Heart left ventricle (tissue), 13 donors: ENCODE data around the gene TMEM168.

Source experiments
- CTCF ChIP-seq, 12 donors: fragments of 200-600 bp; sonication (generic) in 4 of 12; IDR thresholded peaks; one replicate each; pipeline versions ENCODE4 v1.5.0 to v1.8.0; 2018 to 2022; ENCODE audit warnings: antibody characterized with exemption in 12 of 12, mild to moderate bottlenecking in 5 of 12
- POLR2A ChIP-seq, 2 donors: fragments of 450-650 bp; IDR thresholded peaks; one replicate each; pipeline ENCODE4 v1.6.1; 2017; ENCODE audit warnings: antibody characterized with exemption in 2 of 2, mild to moderate bottlenecking in 2 of 2, moderate library complexity in 2 of 2
- donor health status: ischemic (EF 13 %, LVEDD 7.1; RV severe dilation, severe dysfunction).
- donor health status: DM: no; HTN: yes; CAD: no.
- donor health status: DM: no; HTN: no; CAD: no.
- donor health status: ischemic (EF 25% LVEDD 6.9; RV normal size, moderate dysfunction).
- donor health status: ischemic (EF 25% LVEDD 5.7; RV mildly dilated, moderate dysfunction).
- donor health status: ischemic (EF 35%, LVEDD 5.7; RV mildly dilated, moderate dysfunction).
- donor health status: nonischemic (EF 11% LVEDD 7.7; RV severe dilation, severe dysfunction).
- donor health status: DM: yes; HTN: yes; CAD: no.
- donor health status: PGD.
- donor health status: ischemic (EF 29% LVEDD 5.4; RV normal size, mild dysfunction).
- donor health status: nonischemic (EF 23%, LVEDD 6.1; RV moderate dilation, normal function).

GRCh38 chr7:112757337-112757736 lies 32.9 kb downstream of the TMEM168 start:
- TF ChIP-seq CTCF (IDR thresholded peaks at IDR 0.05) (no peak), POLR2A (IDR thresholded peaks at IDR 0.05) (no peak)
